Panc1 (cell line): ENCODE measurements around the gene TOP1. TPM values are rescaled to one million over a fixed set of nuclear protein-coding genes. Genes with fewer than 3 reads are reported as not detected.
A peak's percentile ranks its signal among the peaks of the same experiment; 100 is the strongest.

Experiments used
- ATAC-seq: fragments of 200-7000 bp; cut with Tn5 transposase; 2 replicates; pipeline ENCODE4 v1.9.1; 2020; ENCODE audit warnings: mild to moderate bottlenecking, moderate library complexity
- BruUV-seq: library from RNA; stranded (reverse); fragments of 400-500 nt; replicated peaks from 2 replicates; lab custom pipeline; 2021; lab: Mats Ljungman, UMichigan
- CTCF ChIA-PET: fragments of 300-600 bp; sonication (Branson Sonifier 250); formaldehyde crosslinking; loops from one replicate; lab custom pipeline; 2022; ENCODE audit warnings: antibody characterized with exemption; lab: Charles Lee
- POLR2A ChIA-PET: fragments of 300-600 bp; sonication (Branson Sonifier 250); formaldehyde crosslinking; loops from one replicate; lab custom pipeline; 2022; ENCODE audit warnings: antibody characterized with exemption; lab: Charles Lee
- DNase-seq: peaks from one replicate; pipeline ENCODE4 v3.0.0-alpha.2; 2010; ENCODE audit warnings: low read depth, low spot score
- H3K27ac ChIP-seq: 2 replicates; pipeline ENCODE4 v1.5.1; 2011; ENCODE audit warnings: mild to moderate bottlenecking, low read length, inconsistent platforms
- H3K27me3 ChIP-seq: fragments of 200-500 bp; sonication (Bioruptor generic); 2 replicates; pipeline ENCODE4 v1.6.0; 2014; ENCODE audit warnings: low read length, inconsistent platforms; ENCODE audit not compliant: control insufficient read depth, insufficient read depth
- H3K36me3 ChIP-seq: fragments of 200-500 bp; sonication (Bioruptor generic); 2 replicates; pipeline ENCODE4 v1.5.1; 2014; ENCODE audit warnings: inconsistent platforms, mild to moderate bottlenecking, low read length, moderate library complexity; ENCODE audit not compliant: control insufficient read depth, insufficient read depth
- H3K4me1 ChIP-seq: 2 replicates; pipeline ENCODE4 v1.5.1; 2011; ENCODE audit warnings: inconsistent platforms, mild to moderate bottlenecking, low read length, moderate library complexity; ENCODE audit not compliant: control insufficient read depth, insufficient read depth
- H3K4me3 ChIP-seq, 2 experiments: 2 replicates each; pipeline ENCODE4 v1.5.1; 2011 to 2012; ENCODE audit warnings: low read depth in 2 of 2, low read length in 2 of 2, mild to moderate bottlenecking in 2 of 2, inconsistent platforms in 1 of 2, moderate library complexity in 1 of 2
- H3K9me3 ChIP-seq: fragments of 200-500 bp; sonication (Bioruptor generic); 2 replicates; pipeline ENCODE4 v1.5.1; 2014; ENCODE audit warnings: low read depth, mild to moderate bottlenecking, inconsistent platforms, low read length, moderate library complexity; ENCODE audit not compliant: control insufficient read depth, insufficient read depth
- POLR2AphosphoS5 ChIP-seq: IDR thresholded peaks from 2 replicates; pipeline ENCODE4 v1.6.1; 2012; ENCODE audit warnings: mild to moderate bottlenecking, low read depth, low read length, moderate library complexity
- SIN3A ChIP-seq: IDR thresholded peaks from 2 replicates; pipeline ENCODE4 v1.6.1; 2012; ENCODE audit warnings: low read depth, mild to moderate bottlenecking, low read length, moderate library complexity, borderline replicate concordance; ENCODE audit not compliant: insufficient read depth
- TCF7L2 ChIP-seq: IDR thresholded peaks from 2 replicates; pipeline ENCODE4 v1.6.1; 2011; ENCODE audit warnings: mild to moderate bottlenecking, low read depth, low read length, inconsistent platforms
- in situ Hi-C: cut with HindIII; loops from 2 replicates; pipeline ENCODE4 v1.10.0; 2016; ENCODE audit warnings: low sequenced_read_pairs, low pct_unique_long_range_greater_than_20kb
- intact Hi-C: fragments of 100-400 bp; cut with micrococcal nuclease; formaldehyde crosslinking; loops from one replicate; pipeline ENCODE4 v1.10.0; 2022; ENCODE audit not compliant: unreplicated experiment
- total RNA-seq: library from RNA; stranded (reverse); gene quantifications from one replicate; pipeline ENCODE4 v1.2.1, GENCODE V29; 2021; ENCODE audit not compliant: unreplicated experiment
- TF ChIP-seq, protein P1 (sequence below): fragments of 450-650 bp; IDR thresholded peaks from 2 replicates; pipeline ENCODE4 v1.5.1; 2017; ENCODE audit warnings: mild to moderate bottlenecking
- TF ChIP-seq, protein P2 (sequence below), 2 experiments: IDR thresholded peaks; 2 replicates each; pipeline ENCODE4 v1.6.1; 2011 to 2012; ENCODE audit warnings: low read depth in 2 of 2, control low read depth in 1 of 2, low read length in 1 of 2, mild to moderate bottlenecking in 1 of 2, moderate library complexity in 1 of 2; ENCODE audit not compliant: insufficient read depth in 1 of 2

The TOP1 gene
- total RNA-seq, 1 experiment from 2014 or later, result 65.2 TPM

DNA sequence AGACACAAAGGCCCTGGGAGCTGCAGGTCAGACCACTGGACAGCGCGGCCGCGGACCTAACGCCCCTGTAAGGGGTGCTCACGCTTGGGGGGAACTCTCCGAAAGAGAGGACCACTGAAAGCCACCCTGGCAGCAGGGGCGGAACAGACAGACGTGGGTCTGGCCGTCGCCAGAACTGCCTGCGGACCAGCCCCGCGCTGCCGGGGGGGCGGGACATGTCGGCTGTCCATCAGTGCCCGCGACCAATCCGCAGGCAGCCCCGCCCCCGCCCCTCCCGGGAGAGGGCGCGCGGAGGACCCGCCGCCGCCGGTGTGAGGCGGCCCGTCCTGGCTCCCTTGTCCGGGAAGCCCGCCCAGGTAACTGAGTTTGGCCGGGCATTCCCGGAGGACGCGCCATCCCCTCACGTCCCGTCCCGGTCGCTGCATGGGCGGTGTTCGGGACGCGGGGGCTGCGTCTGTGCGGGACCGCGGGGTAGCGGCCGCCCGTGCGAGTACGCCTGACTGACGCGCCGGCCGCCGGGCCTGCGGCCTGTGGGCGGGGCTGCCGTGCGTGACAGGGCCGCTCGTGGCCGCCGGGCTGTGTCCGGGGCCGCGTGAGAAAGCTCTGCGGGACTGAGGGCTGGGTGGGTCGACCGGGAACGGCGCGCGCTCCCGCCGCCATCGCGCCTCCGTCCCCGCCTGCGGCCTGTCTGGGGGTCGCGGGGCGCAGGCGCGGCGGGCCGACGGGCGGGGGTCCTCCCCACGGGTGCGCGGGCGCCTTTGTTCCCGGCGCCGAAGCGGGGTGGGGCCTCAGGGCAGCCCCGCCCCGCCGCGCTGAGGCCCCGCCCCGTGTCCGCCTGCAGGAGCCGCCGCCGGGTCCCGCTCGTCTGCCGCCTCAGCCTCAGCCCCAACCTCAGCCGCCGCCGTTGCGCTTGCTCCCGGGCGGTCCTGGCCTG, 108.3 kb downstream of the TOP1 start, which contains the start of gene PLCG1:
Gene PLCG1 (plus strand): TSS at position 864 of the 934 bp plus-strand sequence. CDS start 99 bp downstream, outside the sequence.
- ChIA-PET POLR2A (interaction anchor here (0.8 kb wide), 1 partner anchor 366 kb away, joined by 7 read pairs; no protein-coding TSS in a partner anchor), CTCF (interaction anchor here (0.7 kb wide), 1 partner anchor 9 kb away, joined by 5 read pairs; no protein-coding TSS in a partner anchor)
- no peak for DNase-seq
- in situ Hi-C loops, result no loop called here
- no peaks in the 10 kb centered on the region for H3K36me3 ChIP-seq
- H3K4me1 ChIP-seq, result peaks cover 10% of the 10 kb centered on the region
- peak within 1 kb of the TSS; percentile 70 for H3K27ac ChIP-seq
- peak; percentile 91 for ATAC-seq
- BruUV-seq, result no TSS peak
- TF ChIP-seq POLR2AphosphoS5 (peak; percentile 70), TCF7L2 (peak; percentile 88), SIN3A (peak; percentile 64; the same call in 1 of the 2 replicates)
- TF ChIP-seq, protein P1, sequence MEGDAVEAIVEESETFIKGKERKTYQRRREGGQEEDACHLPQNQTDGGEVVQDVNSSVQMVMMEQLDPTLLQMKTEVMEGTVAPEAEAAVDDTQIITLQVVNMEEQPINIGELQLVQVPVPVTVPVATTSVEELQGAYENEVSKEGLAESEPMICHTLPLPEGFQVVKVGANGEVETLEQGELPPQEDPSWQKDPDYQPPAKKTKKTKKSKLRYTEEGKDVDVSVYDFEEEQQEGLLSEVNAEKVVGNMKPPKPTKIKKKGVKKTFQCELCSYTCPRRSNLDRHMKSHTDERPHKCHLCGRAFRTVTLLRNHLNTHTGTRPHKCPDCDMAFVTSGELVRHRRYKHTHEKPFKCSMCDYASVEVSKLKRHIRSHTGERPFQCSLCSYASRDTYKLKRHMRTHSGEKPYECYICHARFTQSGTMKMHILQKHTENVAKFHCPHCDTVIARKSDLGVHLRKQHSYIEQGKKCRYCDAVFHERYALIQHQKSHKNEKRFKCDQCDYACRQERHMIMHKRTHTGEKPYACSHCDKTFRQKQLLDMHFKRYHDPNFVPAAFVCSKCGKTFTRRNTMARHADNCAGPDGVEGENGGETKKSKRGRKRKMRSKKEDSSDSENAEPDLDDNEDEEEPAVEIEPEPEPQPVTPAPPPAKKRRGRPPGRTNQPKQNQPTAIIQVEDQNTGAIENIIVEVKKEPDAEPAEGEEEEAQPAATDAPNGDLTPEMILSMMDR, result no peak
- TF ChIP-seq, protein P2, sequence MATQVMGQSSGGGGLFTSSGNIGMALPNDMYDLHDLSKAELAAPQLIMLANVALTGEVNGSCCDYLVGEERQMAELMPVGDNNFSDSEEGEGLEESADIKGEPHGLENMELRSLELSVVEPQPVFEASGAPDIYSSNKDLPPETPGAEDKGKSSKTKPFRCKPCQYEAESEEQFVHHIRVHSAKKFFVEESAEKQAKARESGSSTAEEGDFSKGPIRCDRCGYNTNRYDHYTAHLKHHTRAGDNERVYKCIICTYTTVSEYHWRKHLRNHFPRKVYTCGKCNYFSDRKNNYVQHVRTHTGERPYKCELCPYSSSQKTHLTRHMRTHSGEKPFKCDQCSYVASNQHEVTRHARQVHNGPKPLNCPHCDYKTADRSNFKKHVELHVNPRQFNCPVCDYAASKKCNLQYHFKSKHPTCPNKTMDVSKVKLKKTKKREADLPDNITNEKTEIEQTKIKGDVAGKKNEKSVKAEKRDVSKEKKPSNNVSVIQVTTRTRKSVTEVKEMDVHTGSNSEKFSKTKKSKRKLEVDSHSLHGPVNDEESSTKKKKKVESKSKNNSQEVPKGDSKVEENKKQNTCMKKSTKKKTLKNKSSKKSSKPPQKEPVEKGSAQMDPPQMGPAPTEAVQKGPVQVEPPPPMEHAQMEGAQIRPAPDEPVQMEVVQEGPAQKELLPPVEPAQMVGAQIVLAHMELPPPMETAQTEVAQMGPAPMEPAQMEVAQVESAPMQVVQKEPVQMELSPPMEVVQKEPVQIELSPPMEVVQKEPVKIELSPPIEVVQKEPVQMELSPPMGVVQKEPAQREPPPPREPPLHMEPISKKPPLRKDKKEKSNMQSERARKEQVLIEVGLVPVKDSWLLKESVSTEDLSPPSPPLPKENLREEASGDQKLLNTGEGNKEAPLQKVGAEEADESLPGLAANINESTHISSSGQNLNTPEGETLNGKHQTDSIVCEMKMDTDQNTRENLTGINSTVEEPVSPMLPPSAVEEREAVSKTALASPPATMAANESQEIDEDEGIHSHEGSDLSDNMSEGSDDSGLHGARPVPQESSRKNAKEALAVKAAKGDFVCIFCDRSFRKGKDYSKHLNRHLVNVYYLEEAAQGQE (IDR thresholded peaks at IDR 0.05; ENCODE audit: insufficient read depth in 1 of 2, low read depth in 2 of 2, low read length in 1 of 2), result 0 out of 4 replicates have a peak, but pooled peaks of 1 of the 2 experiments have one; percentile 7
- peak within 1 kb of the TSS; percentile 64 to 77 for H3K4me3 ChIP-seq
- H3K9me3 ChIP-seq, result no peaks in the 10 kb centered on the region
- H3K27me3 ChIP-seq, result no peaks in the 10 kb centered on the region
- intact Hi-C loops, result no loop called here

DNA sequence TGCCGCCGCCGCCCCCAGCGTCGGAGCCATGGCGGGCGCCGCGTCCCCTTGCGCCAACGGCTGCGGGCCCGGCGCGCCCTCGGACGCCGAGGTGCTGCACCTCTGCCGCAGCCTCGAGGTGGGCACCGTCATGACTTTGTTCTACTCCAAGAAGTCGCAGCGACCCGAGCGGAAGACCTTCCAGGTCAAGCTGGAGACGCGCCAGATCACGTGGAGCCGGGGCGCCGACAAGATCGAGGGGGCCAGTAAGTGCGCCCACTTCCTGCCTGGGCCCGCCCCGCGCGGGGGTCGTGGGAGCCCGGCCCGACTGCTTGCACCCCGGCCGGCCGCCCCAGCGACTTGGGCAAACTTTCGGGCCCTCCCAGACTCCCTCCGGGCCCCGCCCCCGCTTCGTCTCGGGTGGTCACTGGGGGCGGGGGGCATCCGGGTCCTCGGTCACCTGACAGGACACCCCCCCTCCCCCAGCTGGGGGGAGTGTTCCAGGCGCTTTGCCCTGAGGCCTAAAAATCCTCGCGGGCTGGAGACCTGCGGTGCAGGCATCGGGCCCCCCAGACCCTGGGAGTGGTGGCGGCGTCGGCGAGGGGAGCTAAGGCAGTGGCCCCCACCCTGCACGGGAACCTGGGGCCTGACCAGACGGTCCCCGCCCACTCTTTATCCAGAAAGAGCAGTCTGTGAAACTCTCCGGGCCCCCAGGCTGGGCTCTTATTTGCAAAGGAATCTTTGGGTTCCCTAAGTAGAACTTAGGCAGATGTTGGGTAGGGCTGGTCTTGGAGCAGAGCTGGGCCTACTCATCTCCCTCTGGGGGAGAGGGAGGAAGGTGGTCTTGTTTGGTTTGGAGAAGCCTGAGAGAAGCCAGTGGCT, 109.2 kb downstream of the TOP1 start:
- in situ Hi-C loops (no loop called here), intact Hi-C loops (no loop called here)
- H3K27me3 ChIP-seq, result no peaks in the 10 kb centered on the region
- peak overlapping the region; percentile 70 for H3K27ac ChIP-seq
- DNase-seq, result no peak
- BruUV-seq, result no TSS peak
- H3K4me1 ChIP-seq, result peaks cover 10% of the 10 kb centered on the region
- TF ChIP-seq, protein P2 (IDR thresholded peaks at IDR 0.05; ENCODE audit: insufficient read depth in 1 of 2, low read depth in 2 of 2, low read length in 1 of 2), result no peak
- no peaks in the 10 kb centered on the region for H3K9me3 ChIP-seq
- H3K4me3 ChIP-seq, result peak overlapping the region; percentile 64 to 77
- POLR2A ChIA-PET, result interaction anchor here (0.6 kb wide), 1 partner anchor 203 kb away, joined by 6 read pairs; the partner anchor contains the start of gene LPIN3
- ATAC-seq, result peak; percentile 18
- no peaks in the 10 kb centered on the region for H3K36me3 ChIP-seq
- CTCF ChIA-PET, result interaction anchor here (0.6 to 0.7 kb wide), 3 partner anchors 10 to 166 kb away, joined by 3 to 5 read pairs (median 3); no protein-coding TSS in a partner anchor
